HepG2 (cell line): ENCODE results near the gene PCSK6. TPM values are rescaled to one million over a fixed set of nuclear protein-coding genes. Genes with fewer than 3 reads are reported as not detected.
A peak's percentile ranks its signal among the peaks of the same experiment; 100 is the strongest.

Source experiments
- CSRNP1 ChIP-seq: sonication (generic); formaldehyde crosslinking; IDR thresholded peaks from 2 replicates; pipeline ENCODE4 v1.8.1; 2023; ENCODE audit warnings: mild to moderate bottlenecking, missing genetic modification reagents
- CTCF ChIP-seq: sonication (generic); formaldehyde crosslinking; IDR thresholded peaks from 2 replicates; pipeline ENCODE4 v1.5.0; 2020; ENCODE audit warnings: mild to moderate bottlenecking, missing genetic modification reagents, moderate library complexity
- ERF ChIP-seq: IDR thresholded peaks from 2 replicates; pipeline ENCODE4 v1.6.1; 2018; ENCODE audit warnings: missing biosample characterization, missing genetic modification reagents
- NFYC ChIP-seq: IDR thresholded peaks from 2 replicates; pipeline ENCODE4 v1.6.1; 2016; ENCODE audit warnings: missing genetic modification reagents, missing compliant biosample characterization
- POLR2A ChIP-seq, 2 experiments: IDR thresholded peaks; 2 replicates each; pipeline ENCODE4 v1.6.1; 2011; ENCODE audit warnings: low read depth in 2 of 2, low read length in 2 of 2, mild to moderate bottlenecking in 1 of 2, moderate library complexity in 1 of 2; ENCODE audit not compliant: insufficient read depth in 1 of 2
- POLR2AphosphoS5 ChIP-seq: IDR thresholded peaks from 2 replicates; pipeline ENCODE4 v1.6.1; 2012; ENCODE audit warnings: low read depth, low read length
- SMYD3 ChIP-seq: sonication (generic); formaldehyde crosslinking; IDR thresholded peaks from 2 replicates; pipeline ENCODE4 v1.8.1; 2023; ENCODE audit warnings: mild to moderate bottlenecking, missing genetic modification reagents
- TBP ChIP-seq: sonication (generic); formaldehyde crosslinking; IDR thresholded peaks from 2 replicates; pipeline ENCODE4 v1.5.0; 2020; ENCODE audit warnings: missing genetic modification reagents
- U2AF2 ChIP-seq: fragments of 200-400 bp; formaldehyde crosslinking; IDR thresholded peaks from 2 replicates; pipeline ENCODE4 v1.6.1; 2017; ENCODE audit warnings: low read depth, mild to moderate bottlenecking, low read length
- YEATS4 ChIP-seq: sonication (generic); formaldehyde crosslinking; IDR thresholded peaks from 2 replicates; pipeline ENCODE4 v1.4.0; 2020; ENCODE audit warnings: missing genetic modification reagents, borderline replicate concordance
- ZFP36 ChIP-seq: fragments of 150-350 bp; IDR thresholded peaks from 2 replicates; pipeline ENCODE4 v1.6.1; 2018; ENCODE audit warnings: borderline replicate concordance, low read length, low read depth; ENCODE audit not compliant: partially characterized antibody
- ZNF570 ChIP-seq: sonication (generic); formaldehyde crosslinking; IDR thresholded peaks from 2 replicates; pipeline ENCODE4 v1.4.0; 2020; ENCODE audit warnings: mild to moderate bottlenecking, missing genetic modification reagents, borderline replicate concordance
- ZNF629 ChIP-seq: sonication (generic); formaldehyde crosslinking; conservative IDR thresholded peaks from 2 replicates; pipeline ENCODE4 v1.5.0; 2020; ENCODE audit warnings: missing genetic modification reagents
- ZNF737 ChIP-seq: sonication (generic); formaldehyde crosslinking; IDR thresholded peaks from 2 replicates; pipeline ENCODE4 v1.5.0; 2020; ENCODE audit warnings: missing genetic modification reagents, mild to moderate bottlenecking, borderline replicate concordance
- ZNF782 ChIP-seq: sonication (generic); formaldehyde crosslinking; IDR thresholded peaks from 2 replicates; pipeline ENCODE4 v1.4.0; 2020; ENCODE audit warnings: missing genetic modification reagents, mild to moderate bottlenecking, borderline replicate concordance
- ZNF788 ChIP-seq: sonication (generic); formaldehyde crosslinking; IDR thresholded peaks from 2 replicates; pipeline ENCODE4 v1.5.0; 2020; ENCODE audit warnings: mild to moderate bottlenecking, missing genetic modification reagents, borderline replicate concordance
- polyA plus RNA-seq, 8 experiments: library from polyadenylated mRNA; depleted of rRNA in 3 of 8; stranded (reverse) in 7 of 8; unstranded in 1 of 8; fragments of >200 nt; fragmentation: Illumina TruSeq in 4 of 8; extraction: Trizol in 4 of 8; gene quantifications; 2 replicates each; pipeline versions ENCODE4 v1.2.1 to v1.2.3, GENCODE V29; 2011 to 2016; ENCODE audit warnings: low read depth in 4 of 8, missing spikeins in 1 of 8, mixed read lengths in 1 of 8; ENCODE audit not compliant: insufficient read depth in 1 of 8
- total RNA-seq, 5 experiments: library from RNA; depleted of rRNA; stranded (reverse); fragments of >200 nt; fragmentation: Illumina TruSeq; extraction: Trizol; gene quantifications; 2 replicates each; pipeline ENCODE4 v1.2.3, GENCODE V29; 2016; ENCODE audit warnings: low read depth in 1 of 5
- TF ChIP-seq, protein P1 (sequence below): sonication (generic); formaldehyde crosslinking; IDR thresholded peaks from 2 replicates; pipeline ENCODE4 v1.9.0; 2021; ENCODE audit warnings: missing genetic modification reagents, borderline replicate concordance
- TF ChIP-seq, protein P2 (sequence below): sonication (generic); formaldehyde crosslinking; IDR thresholded peaks from 2 replicates; pipeline ENCODE4 v1.5.1; 2020; ENCODE audit warnings: mild to moderate bottlenecking, missing genetic modification reagents, moderate library complexity
- TF ChIP-seq, protein P3 (sequence below): sonication (generic); formaldehyde crosslinking; conservative IDR thresholded peaks from 2 replicates; pipeline ENCODE4 v1.4.0; 2020; ENCODE audit warnings: missing genetic modification reagents

Gene PCSK6
- total and polyA plus RNA-seq, 2 of the 13 experiments (the other 11 are each of a cell fraction or from before 2014, with no cell fraction given): 56.5 to 155 TPM

GRCh38 chr15:101489599-101490407, at the start of gene PCSK6 (continued):
- TF ChIP-seq, protein P1, sequence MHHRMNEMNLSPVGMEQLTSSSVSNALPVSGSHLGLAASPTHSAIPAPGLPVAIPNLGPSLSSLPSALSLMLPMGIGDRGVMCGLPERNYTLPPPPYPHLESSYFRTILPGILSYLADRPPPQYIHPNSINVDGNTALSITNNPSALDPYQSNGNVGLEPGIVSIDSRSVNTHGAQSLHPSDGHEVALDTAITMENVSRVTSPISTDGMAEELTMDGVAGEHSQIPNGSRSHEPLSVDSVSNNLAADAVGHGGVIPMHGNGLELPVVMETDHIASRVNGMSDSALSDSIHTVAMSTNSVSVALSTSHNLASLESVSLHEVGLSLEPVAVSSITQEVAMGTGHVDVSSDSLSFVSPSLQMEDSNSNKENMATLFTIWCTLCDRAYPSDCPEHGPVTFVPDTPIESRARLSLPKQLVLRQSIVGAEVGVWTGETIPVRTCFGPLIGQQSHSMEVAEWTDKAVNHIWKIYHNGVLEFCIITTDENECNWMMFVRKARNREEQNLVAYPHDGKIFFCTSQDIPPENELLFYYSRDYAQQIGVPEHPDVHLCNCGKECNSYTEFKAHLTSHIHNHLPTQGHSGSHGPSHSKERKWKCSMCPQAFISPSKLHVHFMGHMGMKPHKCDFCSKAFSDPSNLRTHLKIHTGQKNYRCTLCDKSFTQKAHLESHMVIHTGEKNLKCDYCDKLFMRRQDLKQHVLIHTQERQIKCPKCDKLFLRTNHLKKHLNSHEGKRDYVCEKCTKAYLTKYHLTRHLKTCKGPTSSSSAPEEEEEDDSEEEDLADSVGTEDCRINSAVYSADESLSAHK (CRISPR knock-in tag): no peak
- TF ChIP-seq ZNF737 (CRISPR knock-in tag) (no peak), U2AF2 (no peak), ZFP36 (no peak), CSRNP1 (CRISPR knock-in tag) (peak; percentile 66; the same call in 1 of the 2 replicates), ZNF570 (CRISPR knock-in tag) (no peak), ZNF782 (CRISPR knock-in tag) (no peak), SMYD3 (CRISPR knock-in tag) (no peak), ERF (CRISPR knock-in tag) (no peak), TBP (CRISPR knock-in tag) (no peak), NFYC (CRISPR knock-in tag) (no peak), POLR2A (IDR thresholded peaks at IDR 0.05; ENCODE audit: insufficient read depth in 1 of 2, low read depth in 2 of 2, low read length in 2 of 2) (peak in 1 of 2 experiments; percentile 59; a peak in 3 of 4 replicates), CTCF (CRISPR knock-in tag) (peak; percentile 39), ZNF788 (CRISPR knock-in tag) (no peak), YEATS4 (peak; percentile 5; the same call in 1 of the 2 replicates), ZNF629 (CRISPR knock-in tag) (no peak), POLR2AphosphoS5 (no peak)
- TF ChIP-seq, protein P2, sequence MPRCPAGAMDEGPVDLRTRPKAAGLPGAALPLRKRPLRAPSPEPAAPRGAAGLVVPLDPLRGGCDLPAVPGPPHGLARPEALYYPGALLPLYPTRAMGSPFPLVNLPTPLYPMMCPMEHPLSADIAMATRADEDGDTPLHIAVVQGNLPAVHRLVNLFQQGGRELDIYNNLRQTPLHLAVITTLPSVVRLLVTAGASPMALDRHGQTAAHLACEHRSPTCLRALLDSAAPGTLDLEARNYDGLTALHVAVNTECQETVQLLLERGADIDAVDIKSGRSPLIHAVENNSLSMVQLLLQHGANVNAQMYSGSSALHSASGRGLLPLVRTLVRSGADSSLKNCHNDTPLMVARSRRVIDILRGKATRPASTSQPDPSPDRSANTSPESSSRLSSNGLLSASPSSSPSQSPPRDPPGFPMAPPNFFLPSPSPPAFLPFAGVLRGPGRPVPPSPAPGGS (CRISPR knock-in tag): peak; percentile 64; the same call in 1 of the 2 replicates
- TF ChIP-seq, protein P3, sequence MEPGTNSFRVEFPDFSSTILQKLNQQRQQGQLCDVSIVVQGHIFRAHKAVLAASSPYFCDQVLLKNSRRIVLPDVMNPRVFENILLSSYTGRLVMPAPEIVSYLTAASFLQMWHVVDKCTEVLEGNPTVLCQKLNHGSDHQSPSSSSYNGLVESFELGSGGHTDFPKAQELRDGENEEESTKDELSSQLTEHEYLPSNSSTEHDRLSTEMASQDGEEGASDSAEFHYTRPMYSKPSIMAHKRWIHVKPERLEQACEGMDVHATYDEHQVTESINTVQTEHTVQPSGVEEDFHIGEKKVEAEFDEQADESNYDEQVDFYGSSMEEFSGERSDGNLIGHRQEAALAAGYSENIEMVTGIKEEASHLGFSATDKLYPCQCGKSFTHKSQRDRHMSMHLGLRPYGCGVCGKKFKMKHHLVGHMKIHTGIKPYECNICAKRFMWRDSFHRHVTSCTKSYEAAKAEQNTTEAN (CRISPR knock-in tag): no peak
